Right lung (tissue), 5 donors: ENCODE measurements around the gene UPK1A. TPM values are rescaled to one million over a fixed set of nuclear protein-coding genes. Genes with fewer than 3 reads are reported as not detected.
"Not testable (repeated sequence)": the region's sequence is repeated elsewhere in the genome, so short reads cannot be mapped to it uniquely, and the experiment has no call there.

Source experiments
- DNase-seq, 2 donors: peaks; one replicate each; pipeline ENCODE4 v3.0.0-alpha.2; 2013
- polyA plus RNA-seq, 5 donors: library from polyadenylated mRNA; unstranded; fragments of 120-200 nt; gene quantifications; one replicate each; pipeline versions ENCODE4 v1.2.1 to v1.2.3, GENCODE V29; 2013; ENCODE audit warnings: inconsistent platforms in 1 of 5, low replicate concordance in 1 of 5; ENCODE audit not compliant: insufficient read length in 5 of 5, insufficient read depth in 1 of 5

Gene UPK1A
- polyA plus RNA-seq, 5 donors, result 0.18 to 0.40 (median 0.21) TPM; not detected in 1

- DNase-seq, result no peak
Measured at GRCh38 chr19:35689836-35690235, 23.5 kb downstream of the UPK1A start.

GRCh38 chr19:35691106-35691505 lies 24.8 kb downstream of the UPK1A start:
- not testable (repeated sequence) for DNase-seq

GRCh38 chr19:35692010-35692409 lies 25.7 kb downstream of the UPK1A start:
- DNase-seq, result no peak

DNA sequence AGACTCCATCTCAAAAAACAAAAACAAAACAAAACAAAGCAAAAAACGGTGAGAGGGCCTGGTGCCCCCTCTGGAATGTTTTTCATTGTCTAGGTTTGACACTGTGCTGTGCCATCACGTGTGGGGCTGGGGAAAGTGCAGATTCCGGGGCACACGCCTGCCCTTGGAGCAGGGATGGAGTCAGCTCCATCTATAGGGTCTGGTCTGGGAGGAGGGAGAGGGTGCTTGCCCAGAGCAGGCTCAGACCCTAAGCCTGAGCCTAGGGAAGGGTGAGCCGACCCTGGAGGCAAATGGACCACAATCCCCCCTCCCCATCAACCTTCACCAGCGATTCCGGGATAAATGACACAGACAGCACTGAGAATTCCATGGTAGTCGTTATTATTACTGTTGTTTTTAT lies 27.1 kb downstream of the UPK1A start:
- DNase-seq, result no peak

DNA sequence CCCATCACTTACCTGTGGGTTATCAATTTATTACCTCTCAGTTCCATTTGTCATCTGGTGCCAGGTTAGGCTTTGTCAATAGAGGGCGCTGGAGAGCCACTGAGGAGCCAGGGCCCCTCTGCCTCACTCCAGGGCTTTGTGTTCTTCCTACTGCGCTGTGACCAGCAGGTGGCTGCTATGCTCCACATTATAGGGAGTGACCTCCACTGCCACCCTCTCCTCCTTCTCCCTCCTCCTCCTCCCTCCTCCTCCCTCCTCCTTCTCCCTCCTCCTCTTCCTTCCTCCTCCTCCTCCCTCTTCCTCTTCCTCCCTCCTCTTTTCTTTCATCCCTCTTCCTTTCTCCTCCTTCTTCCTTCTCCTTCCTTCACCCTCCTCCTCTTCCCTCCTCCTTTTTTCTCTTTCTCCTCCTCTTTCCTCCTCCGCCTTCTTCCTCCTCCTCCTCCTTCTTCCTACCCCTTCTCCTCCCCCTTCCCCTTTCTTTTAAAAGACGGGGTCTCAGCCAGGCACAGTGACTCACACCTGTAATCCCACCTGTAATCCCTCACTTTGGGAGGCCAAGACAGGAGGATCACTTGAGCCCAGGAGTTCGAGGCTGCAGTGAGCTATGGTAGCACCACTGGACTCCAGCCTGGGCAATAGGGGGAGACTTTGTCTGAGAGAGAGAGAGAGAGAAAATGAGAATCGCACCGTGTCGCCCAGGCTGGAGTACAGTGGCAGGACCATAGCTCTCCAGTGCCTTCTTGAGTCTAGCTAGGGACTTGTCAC lies 27.7 kb downstream of the UPK1A start:
- peak; percentile 64 to 74 for DNase-seq

DNA sequence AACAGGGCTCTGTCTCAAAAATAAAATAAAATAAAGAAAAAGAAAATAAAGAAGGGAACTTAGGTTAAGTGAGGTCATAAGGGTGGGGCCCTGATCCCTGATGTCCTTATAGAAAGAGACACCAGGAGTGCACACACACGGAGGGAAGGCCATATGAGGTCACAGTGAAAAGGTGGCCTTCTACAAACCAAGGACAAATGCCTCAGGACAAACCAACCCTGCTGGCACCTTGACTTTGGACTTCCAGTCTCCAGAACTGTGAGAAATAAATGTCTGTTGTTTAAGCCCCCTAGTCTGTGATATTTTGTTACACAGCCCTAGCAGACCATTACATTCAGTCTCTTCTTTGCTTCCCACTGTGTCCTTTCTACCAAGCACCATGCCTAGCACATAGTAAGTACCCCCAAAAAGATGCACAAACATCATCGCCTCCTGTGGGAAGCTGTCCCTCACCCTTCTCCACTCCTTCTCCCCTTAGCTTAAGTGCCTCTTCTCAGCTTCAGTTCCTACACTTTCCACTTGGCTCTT lies 29.6 kb downstream of the UPK1A start:
- DNase-seq, result no peak

DNA sequence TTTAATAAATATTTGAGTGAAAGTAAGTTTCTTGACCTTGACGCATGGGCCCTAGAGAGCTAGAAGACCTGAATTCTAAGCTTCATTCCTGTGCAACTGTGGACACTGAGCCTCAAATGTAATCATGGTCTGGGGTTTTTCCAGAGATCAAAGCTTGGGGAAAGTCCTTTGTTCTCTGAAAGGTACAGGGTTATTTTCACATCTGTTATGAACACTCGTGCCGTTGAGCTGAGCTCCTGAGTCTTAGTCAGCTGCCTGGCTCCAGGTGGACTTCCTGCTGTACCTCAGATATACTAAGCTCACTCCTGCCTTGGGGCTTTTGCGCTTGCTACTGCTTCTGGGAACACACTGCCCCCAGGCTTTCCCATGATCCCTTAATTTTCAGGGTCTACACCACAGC lies 30.5 kb downstream of the UPK1A start:
- DNase-seq, result no peak

DNA sequence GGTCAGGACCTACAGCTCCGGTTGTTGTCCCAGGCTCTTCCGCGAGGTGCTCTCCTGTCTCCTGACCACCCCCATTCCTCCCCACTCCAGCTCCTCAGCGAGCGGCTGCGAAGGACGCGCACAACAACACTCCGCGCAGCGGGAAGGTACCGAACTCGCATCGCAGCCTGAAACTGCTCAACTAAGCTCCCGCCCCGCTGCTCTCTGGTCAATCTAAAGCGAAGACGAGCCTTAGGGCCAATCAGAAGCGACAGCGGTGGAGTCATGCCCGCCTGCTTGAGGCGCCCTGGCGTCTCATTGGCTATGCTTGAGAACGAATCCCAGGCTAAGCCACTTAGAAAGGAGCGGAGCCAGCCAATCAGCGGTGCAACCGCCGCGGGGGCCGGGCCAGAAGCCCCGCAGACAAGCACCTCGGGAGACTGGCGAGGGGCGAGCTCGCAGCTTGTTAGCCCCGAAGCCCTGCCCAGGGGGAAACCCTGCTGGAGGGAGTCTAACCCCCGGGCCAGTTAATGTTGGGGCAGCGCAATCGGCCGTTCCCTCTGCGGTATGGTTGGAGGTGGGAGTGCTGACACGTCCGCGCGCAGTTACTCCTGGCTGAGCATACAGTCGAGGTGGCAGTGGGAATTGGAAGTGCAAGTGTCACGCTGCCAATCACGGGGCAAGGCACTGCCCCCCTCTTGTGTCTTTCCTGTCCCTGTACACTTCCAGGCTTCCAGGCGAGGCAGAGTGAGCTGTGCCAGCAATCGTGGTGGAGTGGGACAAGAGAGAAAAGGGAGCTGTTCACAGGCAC lies 36.1 kb downstream of the UPK1A start:
- DNase-seq, result peak; percentile 92 to 93

GRCh38 chr19:35703343-35703742 lies 37.0 kb downstream of the UPK1A start:
- no peak for DNase-seq

- no peak for DNase-seq
Measured at GRCh38 chr19:35704218-35704617, 37.9 kb downstream of the UPK1A start, which contains the start of gene ZBTB32. Gene ZBTB32, plus strand, starts transcription at chr19:35704558. Its CDS starts 10,069 bp downstream, at chr19:35714627.

DNA sequence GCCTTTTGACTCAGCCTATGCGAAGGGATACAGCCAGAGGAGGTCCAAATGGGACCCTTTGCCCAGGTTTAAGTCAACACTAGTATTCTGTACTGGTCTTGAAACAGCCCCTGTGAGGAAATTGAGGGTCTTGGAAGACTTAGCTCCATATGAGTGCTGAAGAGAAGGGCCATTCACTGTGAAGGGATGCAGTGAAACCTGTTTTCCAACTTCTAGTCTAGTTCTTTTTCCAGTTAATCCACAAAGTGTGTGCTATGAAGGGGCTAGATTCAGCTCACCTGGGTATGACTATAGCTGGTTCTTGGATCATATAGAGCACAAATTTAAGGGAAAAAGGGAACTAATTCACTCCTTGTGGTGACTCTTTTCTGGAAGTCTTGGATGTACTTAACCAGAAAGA lies 42.1 kb downstream of the UPK1A start:
- DNase-seq, result no peak

DNA sequence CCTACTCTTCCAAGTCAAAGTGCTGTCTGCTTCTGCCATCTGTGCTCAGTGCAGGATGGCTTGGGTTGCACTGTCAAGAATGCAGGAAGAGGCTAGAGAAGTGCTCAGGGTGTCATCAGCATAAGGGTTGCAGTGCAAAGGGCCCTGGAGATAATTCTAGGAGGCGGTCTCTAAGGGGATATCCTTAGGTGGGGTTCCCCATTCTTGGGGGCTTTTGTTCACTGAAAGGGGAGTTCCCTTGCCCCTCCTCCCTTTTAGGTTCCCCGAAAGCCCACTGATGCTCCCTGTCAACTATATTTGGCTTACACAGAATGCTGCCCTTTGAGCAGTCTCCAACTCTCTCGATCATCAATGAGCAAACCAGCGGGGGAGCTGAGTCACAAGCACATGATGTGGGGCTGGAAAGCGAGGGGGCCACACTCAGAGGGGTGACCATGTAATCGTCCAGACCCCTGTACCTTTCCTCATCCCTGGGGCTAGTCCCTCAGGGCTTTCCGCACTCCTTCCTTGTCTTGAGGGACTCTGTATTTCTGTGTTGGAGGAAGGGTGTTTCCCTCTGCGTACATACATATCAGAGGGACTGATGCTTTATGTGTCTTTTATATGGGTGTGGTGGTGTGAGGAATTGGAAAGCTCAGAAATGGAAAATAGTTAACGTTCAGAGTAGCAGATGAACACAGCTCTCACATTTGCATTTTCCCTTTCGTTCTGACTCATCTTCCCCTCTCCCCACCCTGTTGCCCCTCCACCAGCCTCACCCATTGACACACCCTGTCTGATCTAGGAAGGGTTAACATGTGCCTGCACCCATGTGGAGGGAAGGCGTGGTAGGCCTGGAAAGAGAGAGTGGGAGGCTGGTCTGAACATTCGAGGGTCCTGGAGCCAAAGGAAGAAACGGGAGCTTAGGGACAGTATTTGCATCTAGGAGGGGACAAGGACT lies 44.7 kb downstream of the UPK1A start:
- no peak for DNase-seq

GRCh38 chr19:35712567-35713505 lies 46.5 kb downstream of the UPK1A start:
- no peak for DNase-seq

DNA sequence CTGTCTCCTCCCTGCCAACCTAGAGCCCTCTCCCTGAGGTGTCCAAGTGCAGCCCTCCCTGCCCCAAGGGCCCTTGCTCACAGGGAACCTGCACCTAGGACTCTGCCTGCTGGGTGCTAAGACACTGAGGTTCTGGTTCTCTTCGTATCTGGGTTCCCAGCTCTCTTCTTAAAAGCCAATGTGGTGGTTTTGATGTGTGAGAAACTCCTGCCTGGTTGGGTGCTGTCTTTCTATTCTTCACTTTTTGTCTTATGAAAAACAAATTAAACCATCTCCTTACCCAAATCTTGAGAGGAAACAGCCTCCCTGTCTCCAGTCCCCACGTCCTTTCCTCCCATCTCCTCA lies 47.2 kb downstream of the UPK1A start:
- no peak for DNase-seq

GRCh38 chr19:35713904-35714495 lies 47.7 kb downstream of the UPK1A start:
- DNase-seq, result no peak

GRCh38 chr19:35714601-35715354 lies 48.5 kb downstream of the UPK1A start:
- no peak for DNase-seq

DNA sequence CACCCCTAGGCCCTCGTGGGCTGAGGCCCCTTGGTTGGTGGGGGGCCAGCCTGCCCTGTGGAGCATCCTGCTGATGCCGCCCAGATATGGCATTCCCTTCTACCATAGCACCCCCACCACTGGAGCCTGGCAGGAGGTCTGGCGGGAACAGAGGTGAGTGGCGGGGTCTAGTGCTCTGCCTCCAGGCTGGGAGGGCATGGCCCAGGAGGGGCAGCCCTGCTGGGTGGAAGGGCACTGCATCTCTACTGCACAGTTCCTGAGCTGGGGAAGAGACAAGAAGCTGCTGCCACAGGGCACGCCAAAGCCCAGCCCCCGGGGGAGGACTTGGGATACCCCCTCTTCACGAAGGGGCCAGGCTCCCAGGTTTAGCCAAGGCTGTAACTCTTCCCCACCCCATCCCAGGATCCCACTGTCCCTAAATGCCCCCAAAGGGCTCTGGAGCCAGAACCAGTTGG lies 49.1 kb downstream of the UPK1A start:
- DNase-seq, result no peak

DNA sequence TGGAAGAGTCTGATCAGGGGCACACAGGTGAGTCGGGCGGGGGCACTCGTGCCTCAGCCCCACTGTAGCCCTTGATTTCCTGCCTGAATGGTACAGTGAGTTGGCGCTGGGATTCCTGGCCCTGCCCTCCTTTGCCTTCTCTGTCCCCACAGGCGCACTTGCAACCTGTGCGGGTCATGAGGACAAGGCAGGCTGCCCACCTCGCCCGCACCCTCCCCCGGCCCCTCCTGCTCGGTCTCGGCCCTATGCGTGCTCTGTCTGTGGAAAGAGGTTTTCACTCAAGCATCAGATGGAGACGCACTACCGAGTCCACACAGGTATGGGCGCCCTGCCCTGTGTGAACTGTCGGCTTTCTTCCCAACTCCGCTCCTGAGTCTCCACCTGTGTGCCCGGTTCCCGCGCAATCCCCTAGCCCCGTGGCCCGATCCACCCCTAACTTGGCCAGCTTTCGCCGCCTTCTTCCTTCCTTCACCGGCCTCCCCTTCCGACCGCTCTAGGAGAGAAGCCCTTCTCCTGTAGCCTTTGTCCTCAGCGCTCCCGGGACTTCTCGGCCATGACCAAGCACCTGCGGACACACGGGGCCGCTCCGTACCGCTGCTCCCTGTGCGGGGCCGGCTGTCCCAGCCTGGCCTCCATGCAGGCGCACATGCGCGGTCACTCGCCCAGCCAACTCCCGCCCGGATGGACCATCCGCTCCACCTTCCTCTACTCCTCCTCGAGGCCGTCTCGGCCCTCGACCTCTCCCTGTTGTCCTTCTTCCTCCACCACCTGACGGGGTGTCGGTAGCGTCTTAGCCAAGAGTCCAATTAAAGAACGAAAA lies 49.9 kb downstream of the UPK1A start:
- no peak for DNase-seq
